HG02943 (cell line): Measurements from ENCODE around the gene CDH3.

Source experiments
- ATAC-seq: cut with Tn5 transposase; IDR thresholded peaks from one replicate; pipeline ENCODE4 v1.9.1; 2021; ENCODE audit warnings: mild to moderate bottlenecking, low read depth, moderate library complexity; ENCODE audit not compliant: unreplicated experiment

Gene CDH3

GRCh38 chr16:68646953-68647659, 2.0 kb downstream of the CDH3 start:
- no peak for ATAC-seq

GRCh38 chr16:68651136-68651535, 6.0 kb downstream of the CDH3 start:
- ATAC-seq: no peak

GRCh38 chr16:68652659-68653058, 7.5 kb downstream of the CDH3 start:
- ATAC-seq: no peak

- no peak for ATAC-seq
These were observed 10.7 kb downstream of the CDH3 start for GRCh38 chr16:68655806-68656205.

- no peak for ATAC-seq
These were observed 11.6 kb downstream of the CDH3 start for GRCh38 chr16:68656751-68657150.

GRCh38 chr16:68658341-68658973, 13.3 kb downstream of the CDH3 start:
- ATAC-seq: no peak

GRCh38 chr16:68658974-68659360, 13.9 kb downstream of the CDH3 start:
- no peak for ATAC-seq

- no peak for ATAC-seq
These were observed 14.6 kb downstream of the CDH3 start for GRCh38 chr16:68659412-68660358.

GRCh38 chr16:68660359-68660795, 15.3 kb downstream of the CDH3 start:
- no peak for ATAC-seq

- no peak for ATAC-seq
These were observed 16.9 kb downstream of the CDH3 start for GRCh38 chr16:68662035-68662434.

GRCh38 chr16:68664297-68664696, 19.2 kb downstream of the CDH3 start:
- no peak for ATAC-seq

- no peak for ATAC-seq
These were observed 20.4 kb downstream of the CDH3 start for GRCh38 chr16:68665501-68665900.

- ATAC-seq: no peak
These were observed 23.2 kb downstream of the CDH3 start for GRCh38 chr16:68668266-68668665.

- no peak for ATAC-seq
These were observed 31.2 kb downstream of the CDH3 start for GRCh38 chr16:68676113-68676860.

- no peak for ATAC-seq
These were observed 35.9 kb downstream of the CDH3 start for GRCh38 chr16:68681038-68681437.

- ATAC-seq: no peak
These were observed 40.8 kb downstream of the CDH3 start for GRCh38 chr16:68685685-68686478.

- ATAC-seq: no peak
These were observed 41.8 kb downstream of the CDH3 start for GRCh38 chr16:68686905-68687304.

GRCh38 chr16:68689921-68690320, 44.8 kb downstream of the CDH3 start:
- no peak for ATAC-seq

GRCh38 chr16:68695575-68695974, 50.5 kb downstream of the CDH3 start:
- ATAC-seq: no peak

GRCh38 chr16:68696514-68696913, 51.4 kb downstream of the CDH3 start:
- no peak for ATAC-seq
